ENCODE measurements around the gene TAF4.

GRCh38 chr20:61968036-61968810 lies 97.5 kb downstream of the TAF4 start:
- no peak for TF ChIP-seq POLR2A (IDR thresholded peaks at IDR 0.05)
- no peak for TF ChIP-seq CTCF (IDR thresholded peaks at IDR 0.05)
